WTC11 (cell line): Measurements from ENCODE around the gene PSMB11.

Source experiments
- GABPB1 ChIP-seq: sonication (generic); formaldehyde crosslinking; IDR thresholded peaks from 2 replicates; pipeline ENCODE4 v1.8.1; 2023; ENCODE audit warnings: mild to moderate bottlenecking, missing genetic modification reagents
- HMGA2 ChIP-seq: fragments of 250-450 bp; sonication (Bioruptor Pico); IDR thresholded peaks from 2 replicates; pipeline ENCODE4 v1.4.0; 2021; ENCODE audit warnings: mild to moderate bottlenecking, moderate library complexity
- IRF2 ChIP-seq: sonication (generic); formaldehyde crosslinking; IDR thresholded peaks from 2 replicates; pipeline ENCODE4 v1.8.0; 2022; ENCODE audit warnings: low read depth, missing genetic modification reagents, borderline replicate concordance
- NFE2L1 ChIP-seq: sonication (generic); formaldehyde crosslinking; IDR thresholded peaks from 2 replicates; pipeline ENCODE4 v1.8.1; 2023; ENCODE audit warnings: missing genetic modification reagents
- ZNF138 ChIP-seq: sonication (generic); formaldehyde crosslinking; conservative IDR thresholded peaks from 2 replicates; pipeline ENCODE4 v1.8.1; 2022; ENCODE audit warnings: mild to moderate bottlenecking, moderate library complexity, missing genetic modification reagents
- TF ChIP-seq, protein P1 (sequence below): fragments of 200-600 bp; IDR thresholded peaks from 2 replicates; pipeline ENCODE4 v1.8.0; 2022; ENCODE audit warnings: antibody characterized with exemption
- TF ChIP-seq, protein P2 (sequence below): sonication (generic); formaldehyde crosslinking; IDR thresholded peaks from 2 replicates; pipeline ENCODE4 v1.8.1; 2022; ENCODE audit warnings: low read depth, mild to moderate bottlenecking, moderate library complexity, missing genetic modification reagents, borderline replicate concordance
- TF ChIP-seq, protein P3 (sequence below): sonication (generic); formaldehyde crosslinking; IDR thresholded peaks from 2 replicates; pipeline ENCODE4 v1.8.0; 2023; ENCODE audit warnings: missing genetic modification reagents, mild to moderate bottlenecking, borderline replicate concordance
- TF ChIP-seq, protein P4 (sequence below): sonication (generic); formaldehyde crosslinking; IDR thresholded peaks from 2 replicates; pipeline ENCODE4 v1.8.1; 2022; ENCODE audit warnings: low read depth, missing genetic modification reagents, borderline replicate concordance

DNA sequence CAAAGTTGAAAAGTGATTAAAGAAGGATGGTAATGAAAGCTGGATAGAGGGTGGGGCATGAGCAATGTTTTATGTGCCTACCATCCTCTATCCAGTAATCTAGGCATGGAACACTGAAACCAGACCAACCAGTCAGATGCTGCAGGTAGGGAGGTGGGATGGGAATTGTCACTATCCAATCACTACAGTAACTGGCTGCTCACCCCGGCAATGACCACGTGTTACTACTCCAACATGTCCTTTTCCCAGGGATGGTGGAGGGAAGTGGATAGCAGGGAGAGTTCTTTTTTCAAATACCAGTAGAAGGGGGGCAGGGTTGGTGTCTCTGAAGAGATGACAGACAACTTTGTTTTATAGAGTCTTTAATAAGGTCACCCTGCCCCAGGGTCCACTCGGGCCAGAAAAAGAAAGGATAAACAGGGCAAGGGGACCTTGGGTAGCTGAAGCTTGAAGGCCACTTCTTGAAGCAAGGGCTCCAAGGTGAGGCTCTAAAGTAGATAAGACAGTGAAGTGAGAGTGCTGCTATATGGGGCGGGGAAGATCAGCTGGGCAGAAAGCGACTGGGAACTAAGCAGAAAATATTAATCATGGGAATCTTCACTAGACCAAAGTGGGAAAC is 30.0 kb downstream of the PSMB11 start:
- no peak for TF ChIP-seq GABPB1
- TF ChIP-seq, protein P1, sequence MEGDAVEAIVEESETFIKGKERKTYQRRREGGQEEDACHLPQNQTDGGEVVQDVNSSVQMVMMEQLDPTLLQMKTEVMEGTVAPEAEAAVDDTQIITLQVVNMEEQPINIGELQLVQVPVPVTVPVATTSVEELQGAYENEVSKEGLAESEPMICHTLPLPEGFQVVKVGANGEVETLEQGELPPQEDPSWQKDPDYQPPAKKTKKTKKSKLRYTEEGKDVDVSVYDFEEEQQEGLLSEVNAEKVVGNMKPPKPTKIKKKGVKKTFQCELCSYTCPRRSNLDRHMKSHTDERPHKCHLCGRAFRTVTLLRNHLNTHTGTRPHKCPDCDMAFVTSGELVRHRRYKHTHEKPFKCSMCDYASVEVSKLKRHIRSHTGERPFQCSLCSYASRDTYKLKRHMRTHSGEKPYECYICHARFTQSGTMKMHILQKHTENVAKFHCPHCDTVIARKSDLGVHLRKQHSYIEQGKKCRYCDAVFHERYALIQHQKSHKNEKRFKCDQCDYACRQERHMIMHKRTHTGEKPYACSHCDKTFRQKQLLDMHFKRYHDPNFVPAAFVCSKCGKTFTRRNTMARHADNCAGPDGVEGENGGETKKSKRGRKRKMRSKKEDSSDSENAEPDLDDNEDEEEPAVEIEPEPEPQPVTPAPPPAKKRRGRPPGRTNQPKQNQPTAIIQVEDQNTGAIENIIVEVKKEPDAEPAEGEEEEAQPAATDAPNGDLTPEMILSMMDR = no peak
- TF ChIP-seq, protein P2, sequence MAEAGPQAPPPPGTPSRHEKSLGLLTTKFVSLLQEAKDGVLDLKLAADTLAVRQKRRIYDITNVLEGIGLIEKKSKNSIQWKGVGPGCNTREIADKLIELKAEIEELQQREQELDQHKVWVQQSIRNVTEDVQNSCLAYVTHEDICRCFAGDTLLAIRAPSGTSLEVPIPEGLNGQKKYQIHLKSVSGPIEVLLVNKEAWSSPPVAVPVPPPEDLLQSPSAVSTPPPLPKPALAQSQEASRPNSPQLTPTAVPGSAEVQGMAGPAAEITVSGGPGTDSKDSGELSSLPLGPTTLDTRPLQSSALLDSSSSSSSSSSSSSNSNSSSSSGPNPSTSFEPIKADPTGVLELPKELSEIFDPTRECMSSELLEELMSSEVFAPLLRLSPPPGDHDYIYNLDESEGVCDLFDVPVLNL (CRISPR knock-in tag) = no peak
- TF ChIP-seq, protein P3, sequence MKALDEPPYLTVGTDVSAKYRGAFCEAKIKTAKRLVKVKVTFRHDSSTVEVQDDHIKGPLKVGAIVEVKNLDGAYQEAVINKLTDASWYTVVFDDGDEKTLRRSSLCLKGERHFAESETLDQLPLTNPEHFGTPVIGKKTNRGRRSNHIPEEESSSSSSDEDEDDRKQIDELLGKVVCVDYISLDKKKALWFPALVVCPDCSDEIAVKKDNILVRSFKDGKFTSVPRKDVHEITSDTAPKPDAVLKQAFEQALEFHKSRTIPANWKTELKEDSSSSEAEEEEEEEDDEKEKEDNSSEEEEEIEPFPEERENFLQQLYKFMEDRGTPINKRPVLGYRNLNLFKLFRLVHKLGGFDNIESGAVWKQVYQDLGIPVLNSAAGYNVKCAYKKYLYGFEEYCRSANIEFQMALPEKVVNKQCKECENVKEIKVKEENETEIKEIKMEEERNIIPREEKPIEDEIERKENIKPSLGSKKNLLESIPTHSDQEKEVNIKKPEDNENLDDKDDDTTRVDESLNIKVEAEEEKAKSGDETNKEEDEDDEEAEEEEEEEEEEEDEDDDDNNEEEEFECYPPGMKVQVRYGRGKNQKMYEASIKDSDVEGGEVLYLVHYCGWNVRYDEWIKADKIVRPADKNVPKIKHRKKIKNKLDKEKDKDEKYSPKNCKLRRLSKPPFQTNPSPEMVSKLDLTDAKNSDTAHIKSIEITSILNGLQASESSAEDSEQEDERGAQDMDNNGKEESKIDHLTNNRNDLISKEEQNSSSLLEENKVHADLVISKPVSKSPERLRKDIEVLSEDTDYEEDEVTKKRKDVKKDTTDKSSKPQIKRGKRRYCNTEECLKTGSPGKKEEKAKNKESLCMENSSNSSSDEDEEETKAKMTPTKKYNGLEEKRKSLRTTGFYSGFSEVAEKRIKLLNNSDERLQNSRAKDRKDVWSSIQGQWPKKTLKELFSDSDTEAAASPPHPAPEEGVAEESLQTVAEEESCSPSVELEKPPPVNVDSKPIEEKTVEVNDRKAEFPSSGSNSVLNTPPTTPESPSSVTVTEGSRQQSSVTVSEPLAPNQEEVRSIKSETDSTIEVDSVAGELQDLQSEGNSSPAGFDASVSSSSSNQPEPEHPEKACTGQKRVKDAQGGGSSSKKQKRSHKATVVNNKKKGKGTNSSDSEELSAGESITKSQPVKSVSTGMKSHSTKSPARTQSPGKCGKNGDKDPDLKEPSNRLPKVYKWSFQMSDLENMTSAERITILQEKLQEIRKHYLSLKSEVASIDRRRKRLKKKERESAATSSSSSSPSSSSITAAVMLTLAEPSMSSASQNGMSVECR (CRISPR knock-in tag) = no peak
- TF ChIP-seq NFE2L1 = no peak
- TF ChIP-seq, protein P4, sequence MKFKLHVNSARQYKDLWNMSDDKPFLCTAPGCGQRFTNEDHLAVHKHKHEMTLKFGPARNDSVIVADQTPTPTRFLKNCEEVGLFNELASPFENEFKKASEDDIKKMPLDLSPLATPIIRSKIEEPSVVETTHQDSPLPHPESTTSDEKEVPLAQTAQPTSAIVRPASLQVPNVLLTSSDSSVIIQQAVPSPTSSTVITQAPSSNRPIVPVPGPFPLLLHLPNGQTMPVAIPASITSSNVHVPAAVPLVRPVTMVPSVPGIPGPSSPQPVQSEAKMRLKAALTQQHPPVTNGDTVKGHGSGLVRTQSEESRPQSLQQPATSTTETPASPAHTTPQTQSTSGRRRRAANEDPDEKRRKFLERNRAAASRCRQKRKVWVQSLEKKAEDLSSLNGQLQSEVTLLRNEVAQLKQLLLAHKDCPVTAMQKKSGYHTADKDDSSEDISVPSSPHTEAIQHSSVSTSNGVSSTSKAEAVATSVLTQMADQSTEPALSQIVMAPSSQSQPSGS = no peak
- TF ChIP-seq IRF2 (CRISPR knock-in tag) = no peak
- no peak for TF ChIP-seq HMGA2 (CRISPR knock-in tag)
- no peak for TF ChIP-seq ZNF138 (CRISPR knock-in tag)
